Middle frontal gyrus (tissue), 1 donor: Measurements from ENCODE around the gene OR10A3.

Source experiments
- DNase-seq: peaks from one replicate; pipeline ENCODE4 v3.0.0-alpha.2; 2015; ENCODE audit warnings: low spot score; ENCODE audit errors: extremely low spot score

The OR10A3 gene

GRCh38 chr11:7941146-7941545, 362 bp downstream of the OR10A3 start:
- no peak for DNase-seq

- no peak for DNase-seq
These were observed 4.9 kb downstream of the OR10A3 start for GRCh38 chr11:7936615-7937014.

- no peak for DNase-seq
These were observed 10.3 kb downstream of the OR10A3 start, which contains the start of gene OR10A6 for GRCh38 chr11:7931168-7931567. Gene OR10A6 (minus strand): TSS chr11:7931268. CDS start chr11:7928662, 2,606 bp downstream.

- no peak for DNase-seq
These were observed 13.9 kb downstream of the OR10A3 start for GRCh38 chr11:7927635-7928034.

GRCh38 chr11:7924536-7924935, 17.0 kb downstream of the OR10A3 start:
- DNase-seq, result no peak

- DNase-seq, result no peak
These were observed 23.4 kb downstream of the OR10A3 start for GRCh38 chr11:7918141-7918540.

- DNase-seq, result no peak
These were observed 30.5 kb downstream of the OR10A3 start for GRCh38 chr11:7911011-7911410.

- no peak for DNase-seq
These were observed 31.2 kb downstream of the OR10A3 start for GRCh38 chr11:7910286-7910788.

- DNase-seq, result no peak
These were observed 31.8 kb downstream of the OR10A3 start for GRCh38 chr11:7909585-7910285.

- no peak for DNase-seq
These were observed 34.4 kb downstream of the OR10A3 start for GRCh38 chr11:7907121-7907520.

- DNase-seq, result no peak
These were observed 35.0 kb downstream of the OR10A3 start for GRCh38 chr11:7906481-7906880.

GRCh38 chr11:7905961-7906429, 35.5 kb downstream of the OR10A3 start:
- DNase-seq, result no peak

- no peak for DNase-seq
These were observed 36.0 kb downstream of the OR10A3 start for GRCh38 chr11:7905549-7905948.

GRCh38 chr11:7904917-7905316, 36.6 kb downstream of the OR10A3 start:
- no peak for DNase-seq

- no peak for DNase-seq
These were observed 37.6 kb downstream of the OR10A3 start for GRCh38 chr11:7903940-7904339.

- DNase-seq, result no peak
These were observed 40.1 kb downstream of the OR10A3 start for GRCh38 chr11:7901319-7901854.

- DNase-seq, result no peak
These were observed 40.8 kb downstream of the OR10A3 start for GRCh38 chr11:7900686-7901085.

GRCh38 chr11:7899418-7899817, 42.1 kb downstream of the OR10A3 start:
- DNase-seq, result no peak

- no peak for DNase-seq
These were observed 42.7 kb downstream of the OR10A3 start for GRCh38 chr11:7898666-7899283.

GRCh38 chr11:7896009-7896785, 45.3 kb downstream of the OR10A3 start:
- DNase-seq, result no peak

- no peak for DNase-seq
These were observed 47.3 kb downstream of the OR10A3 start for GRCh38 chr11:7894251-7894650.

GRCh38 chr11:7893796-7894195, 47.7 kb downstream of the OR10A3 start:
- no peak for DNase-seq
